Fibroblast of skin of left biceps (primary cell): ENCODE measurements around the gene PSMA8.
"Not testable (repeated sequence)": the region's sequence is repeated elsewhere in the genome, so short reads cannot be mapped to it uniquely, and the experiment has no call there.

Source experiments
- DNase-seq, 2 experiments: peaks; one replicate each; pipeline ENCODE4 v3.0.0-alpha.2; 2013; ENCODE audit warnings: low read depth in 2 of 2

Gene PSMA8

DNA sequence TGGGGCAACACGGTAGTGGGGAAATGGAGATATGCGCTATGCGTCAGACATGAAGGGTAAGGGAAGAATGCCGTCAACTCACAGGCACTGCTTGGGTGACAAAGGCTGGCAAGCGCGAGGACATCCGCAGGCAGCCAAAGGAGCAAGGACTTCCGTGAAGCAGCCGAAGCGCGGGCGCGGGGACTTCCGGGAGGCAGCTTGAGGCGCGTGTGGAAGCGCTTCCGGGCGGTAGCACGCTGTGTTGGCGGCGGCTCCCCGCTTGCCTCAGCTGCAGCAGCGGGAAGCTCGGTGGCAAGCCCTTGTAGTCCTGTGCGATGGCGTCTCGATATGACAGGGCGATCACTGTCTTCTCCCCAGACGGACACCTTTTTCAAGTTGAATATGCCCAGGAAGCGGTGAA lies at the start of gene PSMA8:
Gene PSMA8 (plus strand): TSS at position 218 of the 400 bp plus-strand sequence. CDS start 97 bp downstream, at position 315.
- no peak for DNase-seq

DNA sequence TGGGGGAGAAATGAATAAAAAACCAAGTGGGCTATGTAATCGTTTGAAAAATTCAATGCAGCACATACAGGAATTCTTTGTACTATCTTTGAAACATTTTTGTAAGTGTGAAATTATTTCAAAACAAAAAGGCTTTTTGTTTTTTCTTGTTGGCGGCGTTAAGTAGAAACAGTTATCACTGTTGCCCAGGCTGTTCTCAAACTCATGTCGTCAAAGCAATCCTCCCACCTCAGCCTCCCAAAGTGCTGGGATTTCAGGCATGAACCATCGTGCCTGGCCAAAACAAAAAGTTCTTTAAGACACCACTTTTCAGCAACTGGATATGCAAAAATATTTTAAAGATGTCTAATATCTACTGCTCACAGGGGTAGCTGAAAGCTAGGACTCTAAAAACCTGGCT lies 48.6 kb upstream of the PSMA8 start:
- no peak for DNase-seq

DNA sequence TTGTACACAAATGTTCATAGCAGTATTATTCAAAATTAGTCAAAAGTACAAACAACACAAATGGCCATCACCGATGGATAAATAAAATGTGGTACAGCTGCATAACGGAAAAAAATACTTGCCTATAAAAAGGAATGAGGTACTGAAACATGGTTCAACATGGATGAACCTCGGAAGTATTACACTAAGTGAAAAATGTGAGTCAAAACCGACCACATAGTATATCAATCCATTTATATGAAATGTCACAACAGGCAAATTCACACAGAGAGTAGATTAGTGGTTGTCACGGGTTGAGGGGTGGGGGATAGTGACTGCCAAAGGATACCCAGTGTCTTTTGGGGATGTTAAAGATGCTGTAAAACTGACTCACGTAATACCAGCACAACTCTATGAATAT lies 46.7 kb upstream of the PSMA8 start:
- DNase-seq: no peak

DNA sequence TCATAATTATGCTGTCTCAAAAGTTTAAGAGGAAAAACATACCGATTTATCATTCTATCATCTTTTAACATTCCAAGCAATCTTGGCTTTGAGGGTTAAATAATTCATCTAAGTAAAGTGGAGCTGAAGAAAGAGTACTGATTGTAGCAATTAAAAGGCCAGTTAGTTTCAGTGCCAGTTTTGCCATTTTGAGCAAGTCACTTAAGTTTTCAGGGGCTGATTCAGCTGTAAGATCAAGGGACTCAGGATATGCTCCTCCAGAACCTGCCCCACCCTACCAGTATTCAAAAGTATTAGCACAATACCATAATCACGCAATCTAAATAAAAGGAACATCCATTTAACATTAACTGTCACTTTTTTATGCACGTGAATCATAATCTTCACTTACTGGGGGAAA lies 45.2 kb upstream of the PSMA8 start:
- no peak for DNase-seq

DNA sequence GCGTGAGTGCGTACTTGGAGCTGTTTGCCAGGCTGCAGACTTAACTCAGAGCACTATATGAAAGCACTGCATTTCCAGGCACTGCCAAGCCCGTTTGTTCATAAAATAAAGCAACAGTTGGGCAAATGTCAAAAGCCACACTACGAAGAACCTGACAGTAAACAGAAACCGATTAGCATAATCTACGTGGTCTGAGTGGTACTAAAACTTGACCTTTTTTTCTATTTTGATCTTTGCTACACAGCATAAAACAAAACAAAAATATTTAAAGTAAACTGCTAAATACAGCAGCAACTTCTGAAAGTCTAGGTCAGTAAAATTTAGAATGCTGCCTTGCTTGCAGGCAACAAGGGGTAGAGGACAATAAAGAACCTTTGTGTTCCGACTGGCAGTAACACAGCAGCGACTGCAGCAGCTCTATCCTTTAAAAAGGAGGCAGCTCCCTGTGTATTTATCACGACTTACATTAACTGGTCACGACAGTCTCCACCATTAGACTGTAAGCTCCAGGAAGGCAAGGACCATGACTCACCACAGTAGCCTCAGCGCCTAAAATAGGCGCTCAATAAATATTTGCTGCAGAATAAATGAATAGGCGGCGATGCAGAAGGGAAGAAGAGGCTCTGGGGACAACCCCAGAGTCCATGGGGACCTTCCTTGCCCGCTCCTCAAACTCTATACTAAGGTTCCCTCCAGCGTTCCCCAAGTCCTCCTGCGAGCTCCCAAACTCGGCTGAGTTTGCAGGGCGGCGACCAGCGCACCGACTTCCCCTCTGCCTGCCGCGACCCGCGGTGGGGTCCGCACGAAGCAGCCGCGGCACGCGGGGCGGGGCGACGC lies 44.2 kb upstream of the PSMA8 start:
- DNase-seq: no peak

DNA sequence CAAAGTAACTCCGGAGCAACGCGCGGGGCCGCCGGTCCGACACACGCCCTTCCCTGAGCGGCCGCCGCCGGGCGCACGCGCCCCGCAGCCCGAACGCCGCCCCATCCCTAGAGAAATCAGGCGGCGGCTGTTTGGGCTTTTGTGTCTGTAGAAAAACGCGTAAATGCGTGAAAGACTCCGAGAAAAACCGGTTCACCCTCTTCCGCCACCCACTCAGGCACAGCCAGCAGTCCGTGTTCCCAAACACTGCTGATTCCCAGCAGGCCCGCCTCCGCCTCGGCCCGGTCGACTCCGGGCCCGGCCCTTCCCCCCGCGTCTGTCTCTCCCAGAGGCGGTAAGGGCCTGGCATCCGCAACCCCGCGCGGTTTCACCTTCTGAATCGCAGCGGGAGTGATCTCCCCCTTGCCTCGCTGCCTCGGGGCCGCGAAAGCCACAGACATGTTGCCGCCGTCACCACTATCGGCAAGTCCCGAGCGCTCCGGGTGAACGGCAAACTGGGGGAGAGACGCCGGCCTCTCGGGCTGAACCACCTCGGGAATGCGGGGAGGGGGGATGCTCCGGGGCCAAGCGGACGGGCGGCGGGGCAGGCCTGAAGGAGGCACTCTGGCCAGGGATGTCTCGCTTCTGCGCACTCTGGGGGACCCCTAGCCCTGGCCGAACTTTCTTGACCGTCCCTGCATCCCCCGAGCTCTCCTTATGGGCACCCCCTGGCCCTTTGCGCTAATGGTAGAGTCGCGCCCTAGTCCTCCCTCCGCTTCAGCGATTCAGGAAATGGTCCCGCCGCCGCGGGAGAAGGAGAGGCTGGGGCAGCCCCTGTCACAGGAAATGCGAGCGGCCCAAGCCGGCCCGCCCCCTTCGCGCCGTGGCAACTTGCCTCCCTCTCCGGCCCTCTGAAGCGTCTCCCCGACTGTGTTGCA lies 43.3 kb upstream of the PSMA8 start, which contains the start of gene SS18:
Gene SS18 (minus strand): TSS at position 484 of the 917 bp plus-strand sequence. CDS start 44 bp downstream, at position 440.
- DNase-seq: peak; percentile 88 to 89

DNA sequence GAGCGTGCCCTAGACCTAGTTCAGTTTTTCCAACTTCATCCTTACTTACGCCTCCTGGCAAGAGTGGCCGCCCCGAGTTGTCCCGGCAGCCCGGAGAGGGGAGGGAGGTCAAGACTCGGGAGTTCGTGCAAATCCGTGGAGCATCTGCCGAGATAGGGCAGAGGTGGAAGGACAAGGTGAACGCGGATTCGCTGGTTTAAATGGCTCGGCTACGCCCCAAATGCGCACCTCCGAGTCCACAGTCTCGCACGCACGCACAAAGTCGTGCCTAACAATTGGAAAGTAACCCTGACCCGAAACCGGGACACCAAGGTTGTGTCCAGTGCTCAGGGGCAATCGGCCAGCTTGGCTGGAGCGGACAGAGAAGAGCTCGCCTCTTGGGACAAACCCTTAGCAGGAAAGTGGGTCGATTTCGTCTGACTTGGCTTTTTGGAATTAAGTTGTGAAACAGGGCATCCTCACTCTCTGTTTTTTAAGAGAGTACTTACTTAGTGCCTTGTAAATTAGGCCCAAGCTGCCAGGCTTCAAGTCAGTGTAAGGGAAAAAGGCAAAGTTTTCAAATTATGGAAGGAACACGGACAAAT lies 42.5 kb upstream of the PSMA8 start:
- peak in 1 of 2 experiments; percentile 8 for DNase-seq

DNA sequence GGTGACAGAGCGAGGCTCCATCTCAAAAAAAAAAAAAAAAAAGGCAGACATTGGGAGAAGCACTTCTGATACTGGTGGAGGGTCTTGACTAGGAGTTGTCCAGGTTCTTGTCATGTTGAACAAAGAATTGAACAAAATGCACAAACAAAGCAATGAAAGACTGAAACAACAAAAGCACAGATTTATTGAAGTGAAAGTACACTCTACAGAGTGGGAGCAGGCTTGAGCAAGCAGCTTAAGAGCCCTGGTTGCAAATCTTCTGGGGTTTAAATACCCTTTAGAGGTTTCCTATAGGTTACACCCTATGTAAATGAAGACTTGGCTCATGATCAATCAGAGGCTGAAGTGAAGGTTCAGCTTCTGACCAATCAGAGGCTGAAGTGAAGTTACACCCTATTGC lies 36.8 kb upstream of the PSMA8 start:
- no peak for DNase-seq

DNA sequence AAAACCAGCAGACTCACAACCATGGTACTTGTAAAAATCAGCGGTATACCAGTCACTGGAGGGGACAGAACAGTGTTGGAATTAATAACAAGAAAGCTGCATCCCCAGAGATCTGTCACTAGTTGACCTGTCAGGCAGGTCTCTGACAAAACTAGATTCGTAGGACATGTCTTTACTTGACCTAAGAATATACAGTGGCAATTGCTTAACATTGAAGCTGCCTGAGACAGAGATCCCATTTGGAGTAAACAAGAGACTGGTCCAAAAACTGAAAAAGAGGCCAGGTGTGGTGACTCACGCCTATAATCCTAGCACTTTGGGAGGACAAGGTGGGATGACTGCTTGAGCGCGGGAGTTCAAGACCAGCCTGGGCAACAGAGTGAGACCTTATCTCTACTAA lies 36.1 kb upstream of the PSMA8 start:
- no peak for DNase-seq

DNA sequence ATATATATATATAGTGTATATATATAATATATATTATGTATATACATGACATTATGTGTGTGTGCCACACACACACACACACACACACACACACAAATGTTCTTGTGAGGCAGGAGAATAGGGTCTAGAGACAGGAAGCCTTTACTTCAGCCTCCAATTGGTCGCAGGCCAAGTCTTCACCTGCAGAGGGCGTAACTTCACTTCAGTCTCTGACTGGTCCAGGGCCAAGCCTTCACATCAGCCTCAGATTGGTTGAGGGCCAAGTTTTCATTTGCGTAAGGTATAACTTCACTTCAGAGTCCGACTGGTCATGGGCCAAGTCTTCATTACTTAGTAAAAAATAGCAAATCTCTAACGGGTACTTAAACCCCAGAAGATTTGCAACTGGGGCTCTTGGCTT lies 30.1 kb upstream of the PSMA8 start:
- DNase-seq: no peak

DNA sequence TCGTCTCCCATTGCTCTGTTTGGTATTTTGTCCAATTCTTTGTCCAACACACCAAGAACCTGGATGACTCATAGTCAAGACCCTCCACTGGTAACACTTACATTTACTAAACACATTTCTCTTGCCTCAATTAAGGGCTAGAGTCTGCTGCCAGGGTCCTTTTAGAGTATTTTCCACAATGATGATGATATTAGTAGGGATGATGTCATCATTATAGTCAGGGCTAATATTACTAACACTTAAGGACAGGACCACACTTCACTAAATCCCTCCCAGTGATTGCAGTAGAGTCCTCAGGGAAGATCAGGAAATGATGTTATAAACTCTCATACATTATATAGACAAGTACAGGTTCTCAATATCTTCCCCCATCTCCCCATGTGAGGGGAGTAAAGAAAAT lies 29.6 kb upstream of the PSMA8 start:
- no peak for DNase-seq

DNA sequence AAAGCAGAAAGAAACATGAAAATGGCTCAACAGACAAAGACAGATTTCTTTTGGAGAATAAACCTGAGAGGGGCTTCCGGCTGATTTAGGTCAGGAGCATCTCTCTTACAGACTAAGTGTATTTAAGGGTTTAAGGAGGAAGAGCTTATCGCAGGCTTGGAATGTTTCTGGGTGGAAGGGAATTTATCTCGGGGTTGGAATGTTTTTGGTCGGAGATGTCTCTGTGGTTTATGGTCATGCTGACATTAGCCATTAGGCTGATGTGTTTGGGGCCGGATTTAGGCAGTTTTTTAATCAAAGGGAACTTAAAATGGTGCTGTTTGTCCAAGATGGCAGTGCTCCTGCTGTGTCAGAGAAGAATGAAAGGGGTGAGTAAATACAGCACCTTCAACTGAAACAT lies 14.4 kb upstream of the PSMA8 start:
- no peak for DNase-seq

DNA sequence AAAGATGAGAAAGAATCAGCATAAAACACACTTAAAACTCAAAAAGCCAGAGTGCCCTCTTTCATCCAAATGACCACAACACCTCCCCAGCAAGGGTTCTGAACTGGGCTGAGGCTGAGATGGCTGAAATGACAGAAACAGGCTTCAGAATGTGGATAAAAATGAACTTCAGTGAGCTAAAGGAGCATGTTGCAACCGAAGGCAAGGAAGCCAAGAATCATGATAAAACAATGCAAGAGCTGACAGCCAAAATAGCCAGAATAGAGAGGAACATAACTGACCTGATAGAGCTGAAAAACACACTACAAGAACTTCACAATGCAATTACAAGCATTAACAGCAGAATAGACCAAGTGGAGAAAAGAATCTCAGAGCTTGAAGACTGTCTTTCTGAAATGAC lies 12.2 kb upstream of the PSMA8 start:
- no peak for DNase-seq

DNA sequence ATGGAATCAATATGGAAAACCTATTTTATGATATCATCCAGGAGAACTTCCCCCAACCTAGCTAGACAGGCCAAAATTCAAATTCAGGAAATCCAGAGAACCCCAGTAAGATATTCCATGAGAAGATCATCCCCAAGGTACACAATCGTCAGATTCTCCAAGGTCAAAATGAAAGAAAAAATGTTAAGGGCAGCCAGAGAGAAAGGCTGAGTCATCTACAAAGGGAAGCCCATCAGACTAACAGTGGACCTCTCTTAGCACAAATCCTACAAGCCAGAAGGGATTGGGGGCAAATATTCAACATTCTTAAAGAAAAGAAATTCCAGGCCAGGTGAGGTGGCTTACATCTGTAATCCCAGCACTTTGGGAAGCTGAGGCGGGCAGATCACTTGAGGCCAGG lies 11.7 kb upstream of the PSMA8 start:
- DNase-seq: not testable (repeated sequence)

DNA sequence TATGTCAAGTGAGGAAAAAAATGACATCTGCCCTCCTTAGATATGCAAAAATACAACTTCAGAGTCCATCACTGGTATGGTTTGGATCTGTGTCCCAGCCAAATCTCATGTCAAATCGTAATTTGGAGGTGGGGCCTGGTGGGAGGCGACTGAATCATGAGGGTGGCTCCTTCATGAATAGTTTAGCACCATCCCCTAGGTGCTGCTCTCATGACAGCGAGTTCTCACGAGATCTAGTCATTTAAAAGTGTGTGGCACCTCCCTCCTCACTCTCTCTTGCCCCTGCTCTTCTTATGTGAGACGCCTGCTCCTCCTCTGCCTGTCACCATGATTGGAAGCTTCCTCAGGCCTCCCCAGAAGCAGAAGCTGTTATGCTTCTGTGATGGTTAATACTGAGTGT lies 5.9 kb upstream of the PSMA8 start:
- no peak for DNase-seq

DNA sequence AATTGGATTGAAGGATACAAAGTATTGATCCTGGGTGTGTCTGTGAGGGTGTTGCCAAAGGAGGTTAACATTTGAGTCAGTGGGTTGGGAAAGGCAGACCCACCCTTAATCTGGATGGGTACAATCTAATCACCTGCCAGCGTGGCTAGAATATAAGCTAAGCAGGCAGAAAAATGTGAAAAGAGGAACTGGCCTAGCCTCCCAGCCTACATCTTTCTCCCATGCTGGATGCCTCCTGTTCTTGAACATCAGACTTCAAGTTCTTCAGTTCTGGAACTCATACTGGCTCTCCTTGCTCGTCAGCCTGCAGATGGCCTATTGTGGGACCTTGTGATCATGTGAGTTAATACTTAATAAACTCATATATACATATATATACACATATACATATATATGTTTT lies 5.5 kb upstream of the PSMA8 start:
- not testable (repeated sequence) for DNase-seq

DNA sequence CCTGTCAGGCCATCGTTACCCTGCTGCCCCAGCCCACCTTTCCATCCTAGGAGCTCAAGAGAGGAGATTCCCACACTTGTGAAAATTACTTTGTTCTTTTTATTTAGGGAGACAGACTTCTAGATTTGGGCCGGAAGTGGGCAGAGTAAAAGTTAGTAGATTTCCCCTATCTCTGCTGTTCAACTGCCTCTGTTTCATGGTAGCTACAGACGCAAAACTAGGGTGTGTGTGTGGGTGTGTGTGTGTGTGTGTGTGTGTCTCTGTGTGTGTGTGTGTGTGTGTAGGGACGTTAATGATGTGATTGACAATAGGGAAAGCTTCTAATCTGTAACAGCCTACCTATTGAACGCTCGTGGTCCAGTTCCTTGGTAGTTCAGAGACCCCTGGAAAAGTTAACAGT lies 438 bp downstream of the PSMA8 start:
- DNase-seq: no peak

DNA sequence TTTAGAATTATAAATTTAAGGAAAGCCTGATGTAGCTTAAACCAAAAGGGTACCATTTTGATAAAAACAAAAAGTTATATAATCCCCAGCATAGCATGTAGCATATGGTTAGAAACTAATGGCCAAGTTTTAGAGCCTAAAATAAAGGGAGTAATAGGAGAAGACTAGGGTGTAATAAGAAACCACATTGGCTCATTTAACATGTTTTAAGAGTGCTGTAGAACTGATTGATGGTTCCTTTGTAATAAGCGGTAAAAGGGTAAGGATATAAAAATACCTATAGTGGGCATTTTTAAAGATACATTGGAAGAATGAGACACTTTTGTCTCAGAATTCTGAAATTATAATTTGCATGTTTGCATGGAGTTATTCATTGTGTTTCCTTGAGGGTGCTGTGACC lies 1.9 kb downstream of the PSMA8 start:
- DNase-seq: no peak

DNA sequence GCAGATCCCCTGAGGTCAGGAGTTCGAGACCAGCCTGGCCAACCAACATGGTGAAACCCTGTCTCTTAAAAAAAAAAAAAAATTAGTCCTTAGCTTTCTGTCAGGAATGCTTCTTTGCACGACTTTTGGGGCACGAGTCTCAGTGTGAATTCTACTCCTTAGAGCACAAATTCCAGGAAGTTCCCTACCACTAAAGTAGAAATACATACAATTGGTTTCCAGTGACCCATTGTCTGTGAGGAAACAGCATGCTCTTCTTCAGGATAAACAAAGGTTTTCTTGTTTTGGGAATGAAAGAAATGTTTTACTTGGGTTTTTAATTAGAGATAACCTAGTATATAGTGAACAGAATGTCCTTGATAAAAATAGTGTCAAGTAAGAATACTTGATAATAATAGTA lies 23.7 kb downstream of the PSMA8 start:
- no peak for DNase-seq

DNA sequence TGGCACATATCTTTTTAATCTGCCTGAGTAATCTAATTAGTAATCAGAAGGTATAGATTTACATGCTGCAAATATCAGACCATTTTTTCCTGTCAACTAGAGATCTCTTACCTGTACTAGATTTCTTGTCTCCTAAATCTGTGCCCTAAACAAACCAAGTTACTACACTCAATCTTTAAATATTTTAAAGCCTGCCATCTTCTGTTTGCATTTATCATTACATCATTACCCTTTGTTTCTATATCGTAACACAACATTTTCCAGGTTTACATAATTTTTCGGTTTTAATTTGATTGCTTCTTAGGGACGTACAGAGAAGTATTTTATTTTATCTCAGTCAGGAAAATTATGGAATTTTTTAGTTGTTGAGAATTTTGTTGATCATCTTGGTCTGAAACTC lies 25.7 kb downstream of the PSMA8 start:
- no peak for DNase-seq

DNA sequence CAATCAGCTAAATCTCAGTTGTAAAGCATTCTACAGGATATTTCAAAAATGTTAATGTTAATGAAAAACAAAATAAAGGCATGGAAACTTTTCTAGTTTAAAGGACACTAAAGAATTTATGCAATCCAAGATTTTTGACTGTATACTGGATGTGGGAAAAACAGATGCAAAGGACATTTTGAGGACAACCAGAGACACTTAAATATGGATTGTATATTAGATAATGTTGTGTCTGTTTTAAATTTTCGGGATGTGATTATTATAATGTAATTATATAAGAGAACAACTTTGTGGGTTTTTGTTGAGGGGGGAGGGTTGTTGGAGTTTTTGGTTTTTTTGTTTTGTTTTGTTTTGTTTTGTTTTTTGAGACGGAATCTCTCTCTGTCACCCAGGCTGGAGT lies 30.9 kb downstream of the PSMA8 start:
- no peak for DNase-seq

DNA sequence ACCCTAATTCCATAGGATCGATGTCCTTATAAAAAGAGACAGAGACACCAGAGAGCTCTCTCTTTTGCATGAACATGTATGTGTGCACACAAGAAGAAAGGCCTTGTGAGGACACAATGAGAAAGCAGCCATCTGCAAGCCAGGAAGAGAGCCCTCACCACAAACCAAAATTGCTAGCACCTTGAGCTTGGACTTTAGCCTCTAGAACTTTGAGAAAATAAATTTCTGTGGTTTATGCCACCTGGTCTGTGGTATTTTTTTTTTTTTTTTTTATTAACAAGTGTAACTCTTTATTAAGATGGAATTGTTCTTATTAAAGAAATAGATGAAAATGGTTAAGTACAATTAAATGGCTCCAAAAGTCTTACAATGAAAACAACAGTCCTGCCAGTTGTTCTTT lies 33.9 kb downstream of the PSMA8 start:
- DNase-seq: not testable (repeated sequence)
